ENCODE measurements around the gene MAPK9.
A peak's percentile ranks its signal among the peaks of the same experiment; 100 is the strongest.

The MAPK9 gene

GRCh38 chr5:180291943-180292831 lies at the start of gene MAPK9:
MAPK9 (minus strand) TSS chr5:180292083; CDS start chr5:180280561, 11,522 bp downstream.
- DNase-seq, result peak; percentile 78

- no peak for DNase-seq
These were observed 49.7 kb upstream of the MAPK9 start for GRCh38 chr5:180341595-180341994.

- peak; percentile 50 for DNase-seq
These were observed 49.0 kb upstream of the MAPK9 start for GRCh38 chr5:180340856-180341255.

GRCh38 chr5:180339583-180340183 lies 47.8 kb upstream of the MAPK9 start:
- DNase-seq, result no peak

GRCh38 chr5:180338001-180338707 lies 46.3 kb upstream of the MAPK9 start:
- DNase-seq, result no peak

- no peak for DNase-seq
These were observed 44.5 kb upstream of the MAPK9 start for GRCh38 chr5:180336234-180337020.

- DNase-seq, result no peak
These were observed 43.8 kb upstream of the MAPK9 start for GRCh38 chr5:180335614-180336233.

GRCh38 chr5:180334751-180335613 lies 43.1 kb upstream of the MAPK9 start:
- no peak for DNase-seq

GRCh38 chr5:180334176-180334575 lies 42.3 kb upstream of the MAPK9 start:
- DNase-seq, result no peak

- no peak for DNase-seq
These were observed 41.8 kb upstream of the MAPK9 start for GRCh38 chr5:180333661-180334060.

GRCh38 chr5:180332861-180333260 lies 41.0 kb upstream of the MAPK9 start:
- DNase-seq, result no peak

GRCh38 chr5:180332051-180332517 lies 40.2 kb upstream of the MAPK9 start:
- DNase-seq, result peak; percentile 71

GRCh38 chr5:180331647-180331950 lies 39.7 kb upstream of the MAPK9 start:
- DNase-seq, result no peak

GRCh38 chr5:180330810-180331646 lies 39.1 kb upstream of the MAPK9 start:
- peak; percentile 98 for DNase-seq

GRCh38 chr5:180330270-180330648 lies 38.4 kb upstream of the MAPK9 start:
- DNase-seq, result no peak

- DNase-seq, result no peak
These were observed 37.9 kb upstream of the MAPK9 start for GRCh38 chr5:180329606-180330269.

- no peak for DNase-seq
These were observed 37.2 kb upstream of the MAPK9 start for GRCh38 chr5:180329138-180329435.

GRCh38 chr5:180328296-180329137 lies 36.6 kb upstream of the MAPK9 start:
- peak; percentile 64 for DNase-seq

GRCh38 chr5:180326989-180327565 lies 35.2 kb upstream of the MAPK9 start:
- DNase-seq, result no peak
